IMR-90 (cell line): ENCODE results near the gene SEPTIN5. TPM values are rescaled to one million over a fixed set of nuclear protein-coding genes. Genes with fewer than 3 reads are reported as not detected.

ENCODE experiments used
- ATAC-seq: fragments of 200-7000 bp; cut with Tn5 transposase; 2 replicates; pipeline ENCODE4 v1.9.1; 2020; ENCODE audit warnings: low read depth, mild to moderate bottlenecking, moderate library complexity
- BruUV-seq: library from RNA; stranded (reverse); fragments of 400-500 nt; replicated peaks from 2 replicates; lab custom pipeline; 2021; lab: Mats Ljungman, UMichigan
- CTCF ChIA-PET: fragments of 300-600 bp; formaldehyde crosslinking; extraction: SDS; loops from one replicate; lab custom pipeline; 2021; ENCODE audit warnings: antibody characterized with exemption; lab: Yijun Ruan, JAX
- POLR2A ChIA-PET: fragments of 300-600 bp; sonication (Branson Sonifier 250); formaldehyde crosslinking; loops from one replicate; lab custom pipeline; 2022; ENCODE audit warnings: antibody characterized with exemption; ENCODE audit not compliant: unreplicated experiment; lab: Charles Lee
- DNase-seq: peaks from one replicate; pipeline ENCODE4 v3.0.0; 2013
- H2AFZ ChIP-seq: replicated peaks from 2 replicates; pipeline ENCODE3; 2013; ENCODE audit warnings: low read length, mild to moderate bottlenecking; ENCODE audit not compliant: poor library complexity
- H2AK5ac ChIP-seq: 2 replicates; pipeline ENCODE4 v1.6.1; 2013; ENCODE audit warnings: low read depth, low read length, inconsistent platforms
- H2AK9ac ChIP-seq: replicated peaks from 2 replicates; pipeline ENCODE3; 2013; ENCODE audit warnings: mild to moderate bottlenecking, low read depth, low read length, moderate library complexity; ENCODE audit not compliant: poor library complexity
- H2BK120ac ChIP-seq: 2 replicates; pipeline ENCODE4 v1.6.1; 2013; ENCODE audit warnings: low read depth, low read length, inconsistent platforms
- H2BK15ac ChIP-seq: 3 replicates; pipeline ENCODE4 v1.6.1; 2013; ENCODE audit warnings: low read depth, low read length, inconsistent platforms
- H2BK20ac ChIP-seq: 2 replicates; pipeline ENCODE4 v1.6.1; 2013; ENCODE audit warnings: low read depth, mild to moderate bottlenecking, inconsistent platforms, low read length, moderate library complexity
- H2BK5ac ChIP-seq: 2 replicates; pipeline ENCODE4 v1.6.1; 2013; ENCODE audit warnings: mild to moderate bottlenecking, low read depth, low read length, inconsistent platforms; ENCODE audit not compliant: poor library complexity, severe bottlenecking
- H3K14ac ChIP-seq: replicated peaks from 2 replicates; pipeline ENCODE4 v1.6.1; 2013; ENCODE audit warnings: low read depth, low read length, inconsistent platforms
- H3K18ac ChIP-seq: 2 replicates; pipeline ENCODE4 v1.6.1; 2013; ENCODE audit warnings: low read depth, low read length, control low read depth
- H3K23ac ChIP-seq: 2 replicates; pipeline ENCODE4 v1.6.1; 2013; ENCODE audit warnings: low read depth, low read length, inconsistent platforms
- H3K27ac ChIP-seq: 2 replicates; pipeline ENCODE4 v1.5.1; 2013; ENCODE audit warnings: mild to moderate bottlenecking, control low read depth, low read length; ENCODE audit not compliant: insufficient read depth
- H3K27me3 ChIP-seq: 2 replicates; pipeline ENCODE4 v1.6.1; 2013; ENCODE audit warnings: low read length; ENCODE audit not compliant: control insufficient read depth, insufficient read depth
- H3K36me3 ChIP-seq: 2 replicates; pipeline ENCODE4 v1.6.1; 2013; ENCODE audit warnings: low read length, mixed read lengths; ENCODE audit not compliant: control insufficient read depth, insufficient read depth
- H3K4ac ChIP-seq: 2 replicates; pipeline ENCODE4 v1.6.1; 2013; ENCODE audit warnings: low read depth, low read length, inconsistent platforms
- H3K4me1 ChIP-seq: 2 replicates; pipeline ENCODE4 v1.6.1; 2013; ENCODE audit warnings: low read length, mixed read lengths; ENCODE audit not compliant: control insufficient read depth, insufficient read depth
- H3K4me2 ChIP-seq: 2 replicates; pipeline ENCODE4 v1.6.1; 2013; ENCODE audit warnings: low read depth, mild to moderate bottlenecking, control low read depth, low read length, moderate library complexity
- H3K4me3 ChIP-seq: 2 replicates; pipeline ENCODE4 v1.5.1; 2013; ENCODE audit warnings: low read depth, mild to moderate bottlenecking, control low read depth, low read length, moderate library complexity; ENCODE audit not compliant: insufficient read depth
- H3K56ac ChIP-seq: 2 replicates; pipeline ENCODE4 v1.6.1; 2013; ENCODE audit warnings: low read length, inconsistent platforms; ENCODE audit not compliant: insufficient read depth; ENCODE audit errors: extremely low read depth
- H3K79me1 ChIP-seq, 2 experiments: 2 replicates each; pipeline ENCODE4 v1.6.1; 2013; ENCODE audit warnings: low read length in 2 of 2, inconsistent platforms in 1 of 2, low read depth in 1 of 2
- H3K9ac ChIP-seq: 2 replicates; pipeline ENCODE4 v1.6.1; 2013; ENCODE audit warnings: low read depth, low read length, control low read depth
- H3K9me1 ChIP-seq: 2 replicates; pipeline ENCODE4 v1.6.1; 2013; ENCODE audit warnings: low read length, inconsistent platforms; ENCODE audit not compliant: insufficient read depth
- H3K9me3 ChIP-seq: 2 replicates; pipeline ENCODE4 v1.6.1; 2013; ENCODE audit warnings: low read length; ENCODE audit not compliant: control insufficient read depth, insufficient read depth
- H4K20me1 ChIP-seq: 2 replicates; pipeline ENCODE4 v1.6.1; 2013; ENCODE audit warnings: low read length, inconsistent platforms; ENCODE audit not compliant: insufficient read depth
- H4K5ac ChIP-seq: 2 replicates; pipeline ENCODE4 v1.6.1; 2013; ENCODE audit warnings: mild to moderate bottlenecking, low read depth, low read length, control low read depth
- H4K8ac ChIP-seq, 2 experiments: 2 replicates each; pipeline ENCODE4 v1.6.1; 2013; ENCODE audit warnings: low read depth in 2 of 2, low read length in 2 of 2, control low read depth in 1 of 2, inconsistent platforms in 1 of 2
- H4K91ac ChIP-seq: 2 replicates; pipeline ENCODE4 v1.6.1; 2013; ENCODE audit warnings: low read depth, low read length, inconsistent platforms; ENCODE audit not compliant: insufficient read depth
- CHD1 ChIP-seq: IDR thresholded peaks from 2 replicates; pipeline ENCODE4 v1.6.1; 2012; ENCODE audit warnings: low read depth, low read length, improper control_type of control experiment
- CTCF ChIP-seq: conservative IDR thresholded peaks from 2 replicates; pipeline ENCODE4 v1.5.1; 2012; ENCODE audit warnings: mild to moderate bottlenecking, low read depth, low read length, improper control_type of control experiment
- POLR2A ChIP-seq: IDR thresholded peaks from 2 replicates; pipeline ENCODE4 v1.6.1; 2012; ENCODE audit warnings: mild to moderate bottlenecking, low read depth, low read length
- RCOR1 ChIP-seq: IDR thresholded peaks from 2 replicates; pipeline ENCODE4 v1.6.1; 2012; ENCODE audit warnings: mild to moderate bottlenecking, low read length, improper control_type of control experiment; ENCODE audit not compliant: insufficient replicate concordance
- USF2 ChIP-seq: fragments of 150-350 bp; IDR thresholded peaks from 2 replicates; pipeline ENCODE4 v1.6.1; 2017; ENCODE audit warnings: mild to moderate bottlenecking, antibody characterized with exemption, low read length, low read depth
- WGBS, 2 experiments: methylation state at CpG; one replicate each; pipeline versions ENCODE4 v1.1.5 to v1.1.7; 2013; ENCODE audit warnings: missing lambda C conversion rate in 2 of 2; ENCODE audit not compliant: insufficient read length in 1 of 2; ENCODE audit errors: extremely low coverage in 2 of 2; 5-methylcytosine and 5-hydroxymethylcytosine counted together
- dilution Hi-C: fragments of 300-500 bp; cut with HindIII; formaldehyde crosslinking; loops from one replicate; pipeline ENCODE4 v1.14.3; 2018; ENCODE audit warnings: low sequenced_read_pairs; ENCODE audit not compliant: unreplicated experiment
- in situ Hi-C: fragments of 300-500 bp; cut with MboI; formaldehyde crosslinking; loops from 3 replicates; pipeline ENCODE4 v1.14.3; 2019; ENCODE audit warnings: low sequenced_read_pairs, inconsistent platforms, mixed read lengths
- intact Hi-C: fragments of 100-400 bp; cut with micrococcal nuclease; formaldehyde crosslinking; loops from 2 replicates; pipeline ENCODE4 v1.10.0; 2022
- polyA plus RNA-seq, 3 experiments: library from polyadenylated mRNA; depleted of rRNA; stranded (reverse); fragments of >200 nt; gene quantifications; 2 replicates each; pipeline ENCODE4 v1.2.3, GENCODE V29; 2012; ENCODE audit warnings: low replicate concordance in 1 of 3
- total RNA-seq: library from RNA; depleted of rRNA; stranded (reverse); fragments of >200 nt; gene quantifications from 2 replicates; pipeline ENCODE4 v1.2.3, GENCODE V29; 2012

SEPTIN5 gene
- total and polyA plus RNA-seq, 2 of the 4 experiments (the other 2 are of a cell fraction), result 16.8 to 20.7 TPM

GRCh38 chr22:19716041-19716828 is 1.9 kb downstream of the SEPTIN5 start (continued):
- TF ChIP-seq RCOR1 (no peak), POLR2A (no peak)

DNA sequence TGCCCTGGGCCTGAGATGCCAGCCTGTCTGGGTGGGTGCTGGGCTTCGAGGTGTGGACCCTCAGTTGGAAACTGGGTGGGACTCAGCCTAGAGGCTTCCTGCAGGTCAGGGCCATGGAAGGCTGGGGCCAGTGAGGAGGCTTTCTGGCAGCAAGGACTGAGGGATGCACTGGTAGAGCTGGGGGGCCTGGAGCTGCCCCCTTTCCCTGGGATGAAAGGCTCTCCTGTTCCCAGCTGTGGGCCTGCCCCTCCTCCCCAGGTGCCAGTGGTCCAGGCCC is 2.5 kb downstream of the SEPTIN5 start:
- Histone ChIP-seq H3K9ac (no peak overlapping the region), H3K14ac (no peak overlapping the region), H3K4me3 (no peak overlapping the region), H4K8ac (no peak overlapping the region), H3K9me1 (peaks cover 7% of the 10 kb centered on the region), H2BK5ac (no peak overlapping the region), H3K23ac (no peak overlapping the region), H3K79me1 (peaks cover 0 to 4% of the 10 kb centered on the region in 2 experiments; a peak in 1 of 4 replicates), H3K18ac (no peak overlapping the region), H2BK120ac (no peak overlapping the region), H2AFZ (no peak overlapping the region), H3K56ac (no peak overlapping the region), H3K36me3 (peaks cover 11% of the 10 kb centered on the region), H2AK5ac (no peak overlapping the region), H3K4me2 (no peak overlapping the region), H2BK20ac (no peak overlapping the region), H4K20me1 (no peaks in the 10 kb centered on the region), H3K27me3 (peaks cover 18% of the 10 kb centered on the region), H4K91ac (no peak overlapping the region), H3K4ac (no peak overlapping the region), H3K9me3 (no peaks in the 10 kb centered on the region), H3K27ac (no peak overlapping the region), H2AK9ac (no peak overlapping the region), H2BK15ac (no peak overlapping the region), H3K4me1 (peaks cover 15% of the 10 kb centered on the region), H4K5ac (no peak overlapping the region)
- ATAC-seq (no peak), DNase-seq (no peak)
- WGBS, 2 experiments, result 80% methylated on average over 1 of the region's 1 CpG; no CpG with 5 or more reads in 1 of the 2 experiments
- intact Hi-C loops (no loop called here), dilution Hi-C loops (no loop called here), in situ Hi-C loops (no loop called here)
- CTCF ChIA-PET, result interaction anchor here (1.0 kb wide), 1 partner anchor 84 kb away, joined by 3 read pairs; no protein-coding TSS in a partner anchor
- BruUV-seq, result no TSS peak
- TF ChIP-seq CTCF (no peak), USF2 (no peak), CHD1 (no peak)
- POLR2A ChIA-PET, result no interaction called here
